HAP-1 (cell line): ENCODE data around the gene NOL7.

Source experiments
- DNase-seq, 2 experiments: peaks; one replicate each; pipeline ENCODE4 v3.0.0-alpha.2; 2016 to 2020; ENCODE audit warnings: low spot score in 2 of 2
- H3K27me3 ChIP-seq: fragments of 250-450 bp; sonication (Bioruptor Pico); 2 replicates; pipeline ENCODE4 v1.5.1; 2020; ENCODE audit warnings: low read depth, mild to moderate bottlenecking, moderate library complexity
- H3K36me3 ChIP-seq: fragments of 250-450 bp; sonication (Bioruptor Pico); replicated peaks from 2 replicates; pipeline ENCODE4 v1.5.1; 2020; ENCODE audit warnings: mild to moderate bottlenecking
- H3K4me1 ChIP-seq: fragments of 250-450 bp; sonication (Bioruptor Pico); 2 replicates; pipeline ENCODE4 v1.5.1; 2020; ENCODE audit warnings: mild to moderate bottlenecking
- H3K4me3 ChIP-seq: fragments of 250-450 bp; sonication (Bioruptor Pico); 2 replicates; pipeline ENCODE4 v1.5.1; 2020; ENCODE audit warnings: mild to moderate bottlenecking, moderate library complexity
- H3K9me3 ChIP-seq: fragments of 250-450 bp; sonication (Bioruptor Pico); 2 replicates; pipeline ENCODE4 v1.5.1; 2020; ENCODE audit warnings: mild to moderate bottlenecking, moderate library complexity
- in situ Hi-C: fragments of 300-500 bp; cut with MboI; formaldehyde crosslinking; loops from 3 replicates; pipeline ENCODE4 v1.14.3; 2020; ENCODE audit warnings: low sequenced_read_pairs, inconsistent platforms, mixed read lengths

NOL7 gene

DNA sequence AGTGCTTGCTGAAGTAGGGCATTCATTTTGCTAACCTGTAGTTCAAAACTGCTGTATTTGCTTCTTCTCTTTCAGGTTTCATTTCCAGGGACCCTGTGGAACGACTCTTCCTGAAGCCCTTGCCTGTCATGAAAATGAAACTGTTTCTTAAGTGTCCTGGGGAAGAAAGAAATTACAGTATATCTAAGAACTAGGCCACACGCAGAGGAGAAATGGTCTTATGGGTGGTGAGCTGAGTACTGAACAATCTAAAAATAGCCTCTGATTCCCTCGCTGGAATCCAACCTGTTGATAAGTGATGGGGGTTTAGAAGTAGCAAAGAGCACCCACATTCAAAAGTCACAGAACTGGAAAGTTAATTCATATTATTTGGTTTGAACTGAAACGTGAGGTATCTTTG, 3.4 kb upstream of the NOL7 start:
- no peaks in the 10 kb centered on the region for H3K27me3 ChIP-seq
- no peaks in the 10 kb centered on the region for H3K9me3 ChIP-seq
- H3K36me3 ChIP-seq: peaks cover 7% of the 10 kb centered on the region
- no peak for DNase-seq
- no peak overlapping the region for H3K4me3 ChIP-seq
- H3K4me1 ChIP-seq: peaks cover 11% of the 10 kb centered on the region
- in situ Hi-C loops: no loop called here

DNA sequence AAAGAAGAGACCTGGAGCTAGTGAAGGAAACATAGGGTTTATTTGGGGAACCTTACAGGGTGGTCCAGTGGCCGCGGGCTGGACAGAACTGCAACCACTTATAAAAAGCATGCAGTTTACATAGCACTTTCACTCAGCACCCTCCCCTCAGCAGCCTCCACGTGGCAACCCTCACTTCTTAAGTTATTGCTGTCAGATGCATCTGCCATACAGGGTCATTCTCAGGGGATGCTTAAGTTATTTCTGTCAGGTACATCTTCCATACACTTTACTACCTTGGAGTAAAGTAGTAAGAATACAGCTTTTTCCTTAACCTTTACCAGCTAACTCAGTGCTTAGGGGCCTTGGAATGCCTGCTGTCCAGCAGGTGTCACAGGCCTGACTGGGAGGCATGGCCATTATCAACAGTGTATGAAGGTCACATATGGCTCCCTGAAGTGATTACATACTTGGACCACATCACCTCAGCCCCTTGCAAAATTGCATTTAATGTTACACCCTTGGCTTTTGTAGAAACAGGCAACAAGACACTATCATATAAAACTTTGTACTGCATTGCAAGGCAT, 2.0 kb upstream of the NOL7 start:
- no peaks in the 10 kb centered on the region for H3K9me3 ChIP-seq
- no peaks in the 10 kb centered on the region for H3K27me3 ChIP-seq
- in situ Hi-C loops: no loop called here
- no peak overlapping the region for H3K4me3 ChIP-seq
- peaks cover 20% of the 10 kb centered on the region for H3K4me1 ChIP-seq
- DNase-seq: no peak
- peaks cover 21% of the 10 kb centered on the region for H3K36me3 ChIP-seq

DNA sequence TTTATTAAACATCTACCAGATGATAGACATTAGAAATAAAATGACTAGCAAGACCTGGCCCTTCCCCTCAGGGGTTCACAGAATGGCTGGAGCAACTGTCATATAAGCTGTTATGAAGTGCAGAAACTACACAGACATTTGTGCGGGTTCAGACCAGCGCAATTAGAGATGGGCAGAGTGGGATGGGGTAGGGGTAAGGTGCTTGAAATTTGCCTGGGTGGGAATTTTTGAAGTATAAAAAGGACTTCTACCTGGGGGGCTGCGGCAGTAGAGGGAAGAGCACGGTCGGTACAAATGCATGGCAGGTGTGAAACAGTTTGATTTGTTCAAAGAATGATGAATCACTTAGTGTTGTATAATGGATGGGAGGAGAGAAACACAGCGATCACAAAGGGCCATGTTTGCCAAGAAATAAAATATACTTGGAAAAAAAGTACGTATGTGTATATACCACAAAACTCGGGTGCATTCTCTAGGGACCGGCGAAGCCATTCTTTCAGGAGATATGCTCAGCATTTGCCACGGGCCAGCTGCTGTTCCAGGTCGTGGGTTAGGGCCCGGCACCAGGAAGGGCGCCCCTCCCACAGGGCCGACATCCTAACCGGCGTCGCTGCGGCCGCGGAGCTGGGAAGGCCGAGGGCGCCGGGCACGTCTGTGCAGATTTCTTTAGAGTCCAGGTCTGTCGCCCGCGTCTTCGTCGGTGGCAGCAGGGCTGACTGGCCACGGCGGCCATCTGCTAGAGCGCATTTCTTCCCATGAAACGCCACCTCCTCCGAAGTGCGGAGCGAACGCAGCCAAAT, 809 bp upstream of the NOL7 start:
- Histone ChIP-seq H3K27me3 (no peaks in the 10 kb centered on the region), H3K4me3 (peak overlapping the region; percentile 92), H3K36me3 (peaks cover 31% of the 10 kb centered on the region), H3K4me1 (peaks cover 20% of the 10 kb centered on the region), H3K9me3 (no peaks in the 10 kb centered on the region)
- in situ Hi-C loops: no loop called here
- peak; percentile 25 to 67 for DNase-seq

DNA sequence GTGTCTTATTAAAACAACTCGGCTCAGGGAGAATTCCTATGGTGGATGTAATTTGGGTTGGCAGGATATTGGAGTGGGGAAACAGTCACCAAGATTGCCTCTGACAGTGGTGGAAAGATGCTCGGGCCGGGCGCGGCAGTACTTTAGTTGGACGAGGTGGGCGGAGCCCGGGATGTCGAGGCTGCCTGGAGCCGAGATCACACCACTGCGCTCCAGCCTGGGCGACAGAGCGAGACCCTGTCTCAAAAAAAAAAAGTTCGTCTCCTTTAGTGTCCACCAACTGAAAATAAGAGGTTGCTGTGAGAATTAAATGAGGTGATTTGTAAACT, 621 bp downstream of the NOL7 start:
- H3K4me3 ChIP-seq: peak overlapping the region; percentile 92
- in situ Hi-C loops: no loop called here
- no peaks in the 10 kb centered on the region for H3K27me3 ChIP-seq
- peaks cover 20% of the 10 kb centered on the region for H3K4me1 ChIP-seq
- peaks cover 46% of the 10 kb centered on the region for H3K36me3 ChIP-seq
- DNase-seq: peak; percentile 39 to 71
- no peaks in the 10 kb centered on the region for H3K9me3 ChIP-seq

DNA sequence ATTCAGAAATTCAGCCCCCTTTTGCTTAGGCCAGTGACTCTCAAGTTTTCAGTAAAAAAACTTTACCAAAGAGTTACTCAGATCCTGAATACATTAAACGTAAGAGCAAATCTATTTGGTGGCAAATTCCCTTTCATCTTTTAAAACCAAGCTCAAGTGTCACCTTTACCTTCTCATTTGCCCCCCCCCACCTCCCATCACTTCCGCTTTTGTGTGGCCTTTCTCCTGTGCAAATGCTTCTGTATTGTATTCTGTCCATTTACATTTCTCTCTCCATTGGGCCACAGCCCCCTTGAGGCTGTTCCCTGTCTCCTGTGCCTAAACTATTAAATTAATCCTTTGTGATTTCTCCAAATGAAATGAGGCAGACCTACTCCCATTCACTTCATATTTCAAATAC, 1.9 kb downstream of the NOL7 start:
- H3K9me3 ChIP-seq: no peaks in the 10 kb centered on the region
- no peaks in the 10 kb centered on the region for H3K27me3 ChIP-seq
- H3K36me3 ChIP-seq: peaks cover 59% of the 10 kb centered on the region
- H3K4me1 ChIP-seq: peaks cover 20% of the 10 kb centered on the region
- in situ Hi-C loops: no loop called here
- peak; percentile 33 to 34 for DNase-seq
- H3K4me3 ChIP-seq: no peak overlapping the region

DNA sequence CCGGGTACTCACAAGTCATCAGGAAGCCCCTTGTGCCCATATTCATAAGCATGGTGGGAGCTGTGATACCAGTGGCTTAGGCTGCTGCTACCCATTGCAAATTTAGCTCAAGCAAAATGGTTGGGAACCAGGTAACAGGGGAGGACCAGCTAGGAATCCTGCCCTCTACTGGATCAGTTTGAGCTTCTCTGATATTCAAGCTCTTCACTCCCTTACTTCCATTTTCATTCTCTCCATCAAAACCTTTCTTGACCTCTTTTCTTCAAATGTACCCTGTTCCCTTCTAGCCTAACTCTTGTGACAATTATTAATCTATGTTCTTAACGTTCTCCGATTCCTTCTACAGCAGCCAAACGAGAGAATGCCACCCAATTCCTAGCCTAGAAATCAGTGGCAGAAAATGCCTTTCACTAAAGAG, 9.7 kb downstream of the NOL7 start:
- Histone ChIP-seq H3K4me3 (no peak overlapping the region), H3K4me1 (peaks cover 6% of the 10 kb centered on the region), H3K9me3 (no peaks in the 10 kb centered on the region; the same call in 1 of the 2 replicates), H3K36me3 (peaks cover 62% of the 10 kb centered on the region), H3K27me3 (no peaks in the 10 kb centered on the region)
- peak; percentile 44 to 45 for DNase-seq
- in situ Hi-C loops: no loop called here

DNA sequence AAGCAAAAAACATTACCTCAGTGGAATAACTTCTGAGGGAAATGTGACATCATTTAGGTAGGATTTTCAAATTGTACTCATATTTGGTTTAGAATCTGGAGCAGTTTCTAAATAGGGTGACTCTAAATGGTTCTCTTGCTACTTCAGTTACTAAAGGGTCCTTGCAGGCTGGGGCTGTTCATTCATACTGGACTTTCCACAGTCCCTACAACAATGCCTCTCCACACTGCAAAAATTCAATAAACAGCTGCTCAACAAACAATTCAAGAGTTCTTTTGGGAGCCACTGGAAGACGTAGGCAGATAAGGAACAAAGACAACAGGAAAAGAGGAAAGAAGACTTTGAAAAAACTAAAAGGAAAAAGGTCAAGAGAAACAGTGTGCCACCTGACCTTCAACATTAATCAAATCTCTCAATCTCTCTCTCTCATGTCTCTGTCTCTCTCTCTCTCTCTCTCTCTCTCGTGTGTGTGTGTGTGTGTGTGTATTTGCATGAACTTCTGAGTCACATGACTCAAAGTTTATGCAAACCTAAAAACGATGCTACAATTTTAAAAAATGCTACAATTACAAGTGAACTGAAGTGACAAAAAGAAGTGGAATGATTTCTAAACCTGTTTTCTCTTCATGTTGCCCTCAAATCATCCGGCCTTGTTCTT, 14.5 kb downstream of the NOL7 start:
- Histone ChIP-seq H3K4me3 (no peak overlapping the region), H3K27me3 (no peaks in the 10 kb centered on the region), H3K36me3 (peaks cover 30% of the 10 kb centered on the region), H3K9me3 (no peaks in the 10 kb centered on the region; the same call in 1 of the 2 replicates), H3K4me1 (peaks cover 6% of the 10 kb centered on the region)
- in situ Hi-C loops: no loop called here
- DNase-seq: no peak

DNA sequence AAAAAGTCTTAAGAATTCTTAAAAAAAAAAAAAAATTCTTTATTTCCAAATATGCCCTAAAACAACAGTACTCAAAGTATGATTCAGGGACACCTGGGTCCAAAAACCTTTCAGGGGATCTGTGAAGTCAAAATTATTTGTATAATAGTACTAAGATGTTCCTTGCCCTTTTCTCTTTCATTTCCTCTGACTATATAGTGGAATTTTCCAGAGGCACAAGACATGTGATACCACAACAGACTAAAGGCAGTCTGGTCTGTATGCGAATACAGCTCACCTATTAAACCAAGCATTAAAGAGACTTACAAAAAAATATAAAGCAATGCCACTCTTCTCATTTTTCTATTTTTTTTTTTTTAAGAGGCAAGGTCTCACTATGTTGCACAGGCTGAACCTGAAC, 15.4 kb downstream of the NOL7 start:
- in situ Hi-C loops: no loop called here
- H3K36me3 ChIP-seq: peaks cover 27% of the 10 kb centered on the region
- peaks cover 6% of the 10 kb centered on the region for H3K4me1 ChIP-seq
- no peak overlapping the region for H3K4me3 ChIP-seq
- DNase-seq: no peak
- H3K9me3 ChIP-seq: no peaks in the 10 kb centered on the region; the same call in 1 of the 2 replicates
- H3K27me3 ChIP-seq: no peaks in the 10 kb centered on the region

DNA sequence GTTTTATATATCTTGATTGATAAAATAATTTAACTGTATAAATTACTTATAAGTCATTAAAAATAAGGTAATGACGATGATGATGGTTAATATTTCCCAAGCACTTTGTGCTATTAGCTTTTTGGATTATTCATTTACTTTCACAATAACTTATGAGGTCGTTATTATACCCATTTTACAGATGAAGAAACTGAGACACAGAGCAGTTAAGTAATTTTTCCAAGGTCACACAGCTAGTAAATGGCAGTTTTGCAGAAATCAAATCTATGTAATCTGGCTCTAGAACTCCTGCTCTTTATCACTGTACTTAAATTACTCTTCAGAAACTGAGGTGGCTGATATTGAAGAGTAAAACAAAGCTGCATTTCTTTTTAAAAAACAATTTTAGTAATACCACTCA, 18.2 kb downstream of the NOL7 start:
- Histone ChIP-seq H3K4me3 (no peak overlapping the region), H3K36me3 (peaks cover 27% of the 10 kb centered on the region), H3K4me1 (peaks cover 5% of the 10 kb centered on the region), H3K9me3 (no peaks in the 10 kb centered on the region; the same call in 1 of the 2 replicates), H3K27me3 (no peaks in the 10 kb centered on the region)
- no peak for DNase-seq
- in situ Hi-C loops: no loop called here

DNA sequence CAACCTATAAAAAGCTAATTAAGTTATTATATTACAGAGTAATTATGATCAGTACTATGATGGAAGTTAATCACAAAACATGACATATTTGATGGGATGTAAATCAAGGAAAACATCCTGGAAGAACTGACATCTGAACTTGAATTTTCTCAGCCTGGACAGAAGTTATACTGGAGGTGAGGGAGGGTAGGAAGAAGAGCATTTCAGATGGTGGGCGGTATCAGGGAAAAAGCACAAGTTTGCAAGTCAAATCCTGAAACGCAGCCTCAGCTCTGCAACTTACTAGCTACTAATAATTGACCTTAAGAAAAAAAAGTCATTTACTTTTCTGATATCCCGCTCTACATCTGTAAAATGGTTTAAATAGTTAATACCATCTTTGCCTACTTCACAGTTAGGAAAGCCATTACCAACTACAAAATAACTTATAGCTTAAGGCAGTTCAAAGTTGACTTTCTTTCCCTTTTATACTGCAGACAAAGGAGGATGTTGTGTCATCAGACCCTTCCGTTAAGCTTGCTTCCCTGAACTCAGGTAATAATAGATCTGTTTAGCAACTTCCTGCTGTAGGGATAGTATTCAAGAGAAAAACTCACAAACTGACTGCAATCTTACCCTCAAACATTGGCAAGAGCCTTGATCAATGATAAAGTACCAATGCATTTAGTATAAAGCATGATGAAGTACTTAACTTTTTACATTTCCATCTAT, 21.0 kb downstream of the NOL7 start:
- no peak for DNase-seq
- in situ Hi-C loops: no loop called here
- H3K4me3 ChIP-seq: no peak overlapping the region
- no peaks in the 10 kb centered on the region for H3K9me3 ChIP-seq
- H3K27me3 ChIP-seq: no peaks in the 10 kb centered on the region
- H3K36me3 ChIP-seq: peaks cover 25% of the 10 kb centered on the region
- no peaks in the 10 kb centered on the region for H3K4me1 ChIP-seq

DNA sequence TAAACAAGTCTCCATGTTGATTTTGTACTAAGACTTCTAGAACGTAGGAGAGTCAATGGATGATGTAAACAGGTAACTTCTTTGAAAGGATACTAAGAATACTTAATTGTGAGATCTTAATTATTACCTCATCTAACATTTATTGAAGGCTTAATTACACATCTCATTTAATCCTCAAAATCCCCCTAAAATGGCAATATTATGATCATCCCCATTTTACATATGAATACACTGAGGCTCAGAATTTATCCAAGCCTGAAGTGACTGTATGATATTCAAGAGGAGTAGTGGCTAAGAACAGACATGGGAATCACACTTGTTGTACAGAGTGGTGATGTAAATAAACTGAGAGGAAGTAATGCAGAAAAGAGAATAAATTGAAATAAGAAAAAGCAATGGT, 22.9 kb downstream of the NOL7 start:
- peaks cover 21% of the 10 kb centered on the region for H3K36me3 ChIP-seq
- no peaks in the 10 kb centered on the region for H3K4me1 ChIP-seq
- H3K9me3 ChIP-seq: no peaks in the 10 kb centered on the region
- H3K4me3 ChIP-seq: no peak overlapping the region
- DNase-seq: no peak
- H3K27me3 ChIP-seq: no peaks in the 10 kb centered on the region
- in situ Hi-C loops: no loop called here

DNA sequence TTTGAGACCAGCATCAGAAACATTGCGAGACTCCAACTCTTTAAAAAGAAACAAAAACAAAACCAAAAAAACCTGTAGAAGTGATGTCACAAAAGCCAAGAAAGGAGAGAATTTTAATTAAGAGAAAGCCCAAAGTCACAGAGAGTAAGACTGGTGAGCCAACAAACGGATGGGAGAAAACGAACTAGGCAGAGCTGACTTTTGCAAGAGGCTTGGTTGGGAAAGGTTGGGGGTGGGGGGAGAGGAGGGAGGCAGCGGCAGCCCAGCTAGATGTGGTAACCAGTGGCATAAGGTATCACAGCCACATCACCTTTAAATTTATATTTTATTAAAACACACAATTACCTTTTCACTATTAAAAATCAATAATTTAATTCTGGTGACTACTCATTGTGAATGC, 23.5 kb downstream of the NOL7 start:
- Histone ChIP-seq H3K36me3 (peaks cover 21% of the 10 kb centered on the region), H3K4me1 (no peaks in the 10 kb centered on the region), H3K9me3 (no peaks in the 10 kb centered on the region), H3K4me3 (no peak overlapping the region), H3K27me3 (no peaks in the 10 kb centered on the region)
- in situ Hi-C loops: no loop called here
- DNase-seq: no peak

DNA sequence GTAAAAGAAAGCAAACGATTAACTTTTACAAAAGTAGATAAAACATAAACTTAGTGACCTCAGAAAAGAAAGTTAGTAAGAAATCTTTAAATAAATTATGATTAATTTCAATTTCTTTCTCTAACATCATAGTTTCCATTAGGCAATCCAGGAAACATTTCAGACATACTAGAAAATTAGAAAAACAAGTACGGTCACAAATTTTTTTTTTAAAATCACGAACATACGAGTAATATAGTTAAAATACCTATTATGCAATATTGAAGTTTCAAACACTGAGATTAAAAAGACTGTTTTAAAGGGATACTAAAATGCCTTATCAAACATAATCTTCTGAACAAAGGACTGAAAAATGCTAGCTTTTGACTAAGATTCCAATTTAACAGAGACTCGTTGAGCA, 26.2 kb downstream of the NOL7 start:
- H3K36me3 ChIP-seq: peaks cover 21% of the 10 kb centered on the region

DNA sequence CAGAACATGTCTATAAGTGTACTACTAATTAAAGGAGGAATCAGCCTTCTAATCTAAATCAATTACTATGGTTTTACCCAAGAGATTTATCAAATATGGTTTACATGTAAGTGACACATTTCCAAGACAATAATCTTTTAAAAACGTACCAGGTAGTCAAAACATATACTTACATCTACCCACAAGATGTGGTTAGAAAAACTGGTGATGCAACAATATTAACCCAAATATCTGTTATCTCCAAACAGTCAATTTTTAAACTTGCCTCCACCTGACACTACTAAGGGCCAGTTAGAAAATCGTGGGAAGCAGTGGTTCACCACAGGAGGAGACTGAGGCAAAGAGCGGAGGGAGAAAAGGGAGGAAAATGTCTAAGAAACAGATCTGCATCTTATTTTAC, 28.0 kb downstream of the NOL7 start:
- DNase-seq: no peak
- H3K36me3 ChIP-seq: peaks cover 12% of the 10 kb centered on the region
- in situ Hi-C loops: no loop called here

More for the DNA sequence above, 26.2 kb downstream of the NOL7 start:
- H3K27me3 ChIP-seq: no peaks in the 10 kb centered on the region
- in situ Hi-C loops: no loop called here
- DNase-seq: no peak
- H3K9me3 ChIP-seq: no peaks in the 10 kb centered on the region
- no peak overlapping the region for H3K4me3 ChIP-seq
- no peaks in the 10 kb centered on the region for H3K4me1 ChIP-seq

More for the DNA sequence above, 28.0 kb downstream of the NOL7 start:
- Histone ChIP-seq H3K4me3 (no peak overlapping the region), H3K27me3 (no peaks in the 10 kb centered on the region), H3K9me3 (no peaks in the 10 kb centered on the region), H3K4me1 (no peaks in the 10 kb centered on the region)
